Endodermal cell (in vitro differentiated cells): ENCODE measurements around the gene ZNF23. TPM values are rescaled to one million over a fixed set of nuclear protein-coding genes. Genes with fewer than 3 reads are reported as not detected.

Experiments
- DNase-seq: peaks from one replicate; pipeline ENCODE4 v3.0.0-alpha.2; 2017
- H3K27ac ChIP-seq: 2 replicates; pipeline ENCODE4 v1.5.1; 2013; ENCODE audit warnings: mild to moderate bottlenecking, low read depth, low read length, moderate library complexity
- H3K27me3 ChIP-seq: 2 replicates; pipeline ENCODE4 v1.6.1; 2013; ENCODE audit warnings: mild to moderate bottlenecking, low read length, moderate library complexity; ENCODE audit not compliant: insufficient read depth, control insufficient read depth, poor library complexity, severe bottlenecking
- H3K36me3 ChIP-seq: 2 replicates; pipeline ENCODE4 v1.7.0; 2013; ENCODE audit warnings: mild to moderate bottlenecking, low read length, moderate library complexity; ENCODE audit not compliant: control insufficient read depth, insufficient read depth
- H3K4me1 ChIP-seq: one replicate; pipeline ENCODE4 v1.7.0; 2013; ENCODE audit warnings: low read length; ENCODE audit not compliant: control insufficient read depth, insufficient read depth
- H3K4me3 ChIP-seq: 2 replicates; pipeline ENCODE4 v1.5.1; 2013; ENCODE audit warnings: mild to moderate bottlenecking, low read length, moderate library complexity
- H3K9ac ChIP-seq: 2 replicates; pipeline ENCODE4 v1.6.1; 2013; ENCODE audit warnings: mild to moderate bottlenecking, low read length, moderate library complexity; ENCODE audit not compliant: poor library complexity, severe bottlenecking; ENCODE audit errors: extremely low read depth
- H3K9me3 ChIP-seq: 2 replicates; pipeline ENCODE4 v1.6.1; 2013; ENCODE audit warnings: mild to moderate bottlenecking, low read length, moderate library complexity; ENCODE audit not compliant: control insufficient read depth
- H3K27ac Mint-ChIP-seq: 2 replicates; pipeline ENCODE4 v1.8.0; 2020; ENCODE audit warnings: mixed read lengths
- H3K27me3 Mint-ChIP-seq: 2 replicates; pipeline ENCODE4 v1.8.0; 2021; ENCODE audit warnings: mild to moderate bottlenecking, mixed read lengths; ENCODE audit not compliant: insufficient read depth
- H3K36me3 Mint-ChIP-seq: 2 replicates; pipeline ENCODE4 v1.8.0; 2020; ENCODE audit warnings: low read depth, mixed read lengths
- H3K4me1 Mint-ChIP-seq: 2 replicates; pipeline ENCODE4 v1.8.0; 2020; ENCODE audit warnings: mixed read lengths
- H3K4me3 Mint-ChIP-seq: 2 replicates; pipeline ENCODE4 v1.8.0; 2020; ENCODE audit warnings: mild to moderate bottlenecking, moderate library complexity, mixed read lengths
- H3K9me3 Mint-ChIP-seq: 2 replicates; pipeline ENCODE4 v1.8.0; 2020; ENCODE audit warnings: mild to moderate bottlenecking, mixed read lengths
- WGBS, 2 experiments: methylation state at CpG; one replicate each; pipeline versions ENCODE4 v1.1.5 to v1.1.7; 2013; ENCODE audit warnings: missing lambda C conversion rate in 2 of 2, mixed read lengths in 1 of 2; ENCODE audit not compliant: insufficient coverage in 1 of 2, insufficient read length in 1 of 2; 5-methylcytosine and 5-hydroxymethylcytosine counted together
- total RNA-seq, 2 donors: library from RNA; stranded (reverse); fragmentation: NEBNext Ultra II Directional in 1 of 2; extraction: Animal tissue kit (Norgen Biotek cat#: 25700) in 1 of 2; gene quantifications; 2 replicates in 1 of 2; 3 replicates in 1 of 2; pipeline ENCODE4 v1.2.1, GENCODE V29; 2021
- TF ChIP-seq, protein P1 (sequence below): fragments of 200-600 bp; sonication (generic); conservative IDR thresholded peaks from 2 replicates; pipeline ENCODE4 v1.5.0; 2021; ENCODE audit warnings: antibody characterized with exemption, mild to moderate bottlenecking

ZNF23 gene
- total RNA-seq, 2 donors from 2014 or later, result 9.4 to 13.6 TPM

DNA sequence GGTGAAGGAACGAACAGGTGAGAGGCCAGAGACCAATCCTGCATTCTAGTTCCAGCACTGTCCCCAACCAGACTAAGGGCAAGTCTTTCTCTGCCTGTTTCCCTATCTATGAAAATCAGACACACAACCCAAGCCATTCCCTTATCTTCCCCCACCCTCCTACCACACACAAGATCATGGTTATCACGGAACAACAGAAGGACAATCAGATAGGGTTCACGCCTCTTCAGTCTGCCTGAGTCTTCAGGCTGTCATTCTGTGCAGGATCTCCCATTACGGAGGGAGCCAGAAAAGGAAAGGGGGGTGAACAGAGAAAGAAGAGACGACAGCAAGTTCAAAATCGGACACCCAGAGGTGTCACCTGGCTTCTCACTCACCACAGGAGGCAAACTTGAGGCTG lies 31.3 kb downstream of the ZNF23 start:
- Mint-ChIP-seq H3K27ac (no peak overlapping the region), H3K36me3 (no peaks in the 10 kb centered on the region), H3K27me3 (peaks cover 44% of the 10 kb centered on the region), H3K4me1 (peaks cover 10% of the 10 kb centered on the region), H3K4me3 (no peak overlapping the region), H3K9me3 (no peaks in the 10 kb centered on the region)
- TF ChIP-seq, protein P1, sequence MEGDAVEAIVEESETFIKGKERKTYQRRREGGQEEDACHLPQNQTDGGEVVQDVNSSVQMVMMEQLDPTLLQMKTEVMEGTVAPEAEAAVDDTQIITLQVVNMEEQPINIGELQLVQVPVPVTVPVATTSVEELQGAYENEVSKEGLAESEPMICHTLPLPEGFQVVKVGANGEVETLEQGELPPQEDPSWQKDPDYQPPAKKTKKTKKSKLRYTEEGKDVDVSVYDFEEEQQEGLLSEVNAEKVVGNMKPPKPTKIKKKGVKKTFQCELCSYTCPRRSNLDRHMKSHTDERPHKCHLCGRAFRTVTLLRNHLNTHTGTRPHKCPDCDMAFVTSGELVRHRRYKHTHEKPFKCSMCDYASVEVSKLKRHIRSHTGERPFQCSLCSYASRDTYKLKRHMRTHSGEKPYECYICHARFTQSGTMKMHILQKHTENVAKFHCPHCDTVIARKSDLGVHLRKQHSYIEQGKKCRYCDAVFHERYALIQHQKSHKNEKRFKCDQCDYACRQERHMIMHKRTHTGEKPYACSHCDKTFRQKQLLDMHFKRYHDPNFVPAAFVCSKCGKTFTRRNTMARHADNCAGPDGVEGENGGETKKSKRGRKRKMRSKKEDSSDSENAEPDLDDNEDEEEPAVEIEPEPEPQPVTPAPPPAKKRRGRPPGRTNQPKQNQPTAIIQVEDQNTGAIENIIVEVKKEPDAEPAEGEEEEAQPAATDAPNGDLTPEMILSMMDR, result no peak
- H3K27ac ChIP-seq, result no peak overlapping the region
- H3K9me3 ChIP-seq, result no peaks in the 10 kb centered on the region
- H3K4me1 ChIP-seq, result peaks cover 15% of the 10 kb centered on the region
- no peak overlapping the region for H3K9ac ChIP-seq
- DNase-seq, result no peak
- 67 to 82% methylated on average over 6 of the region's 6 CpGs for WGBS, 2 experiments
- H3K4me3 ChIP-seq, result peak overlapping the region; percentile 17
- H3K36me3 ChIP-seq, result no peaks in the 10 kb centered on the region
- peaks cover 8% of the 10 kb centered on the region for H3K27me3 ChIP-seq

DNA sequence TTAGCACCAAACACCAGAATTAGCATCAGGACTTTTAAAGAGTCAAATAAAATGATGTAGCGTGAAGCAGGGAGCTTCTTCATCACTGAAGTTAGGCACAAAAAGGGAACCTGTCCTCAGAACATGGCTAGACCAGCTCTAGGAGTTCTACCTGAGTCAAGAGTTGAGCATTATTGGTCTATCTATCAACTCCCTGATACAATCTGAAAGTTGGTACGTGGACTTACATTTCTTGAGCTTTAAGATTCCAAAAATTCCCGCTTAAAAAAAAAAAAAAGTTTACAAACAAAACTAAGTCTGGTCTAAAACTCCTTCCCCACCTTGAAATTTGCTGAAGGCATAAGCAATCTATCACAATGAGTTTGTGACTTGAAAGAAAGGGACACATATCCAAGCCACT lies 32.5 kb downstream of the ZNF23 start:
- Histone ChIP-seq H3K9ac (no peak overlapping the region), H3K27ac (no peak overlapping the region), H3K4me3 (no peak overlapping the region), H3K27me3 (peaks cover 18% of the 10 kb centered on the region), H3K36me3 (no peaks in the 10 kb centered on the region), H3K4me1 (peaks cover 15% of the 10 kb centered on the region), H3K9me3 (no peaks in the 10 kb centered on the region)
- no peak overlapping the region for H3K27ac Mint-ChIP-seq
- TF ChIP-seq, protein P1, result no peak
- no peak overlapping the region for H3K4me3 Mint-ChIP-seq
- H3K36me3 Mint-ChIP-seq, result no peaks in the 10 kb centered on the region
- peaks cover 10% of the 10 kb centered on the region for H3K4me1 Mint-ChIP-seq
- no peak for DNase-seq
- peaks cover 56% of the 10 kb centered on the region for H3K27me3 Mint-ChIP-seq
- H3K9me3 Mint-ChIP-seq, result no peaks in the 10 kb centered on the region
- WGBS, 2 experiments, result 93 to 95% methylated on average over 3 of the region's 3 CpGs

DNA sequence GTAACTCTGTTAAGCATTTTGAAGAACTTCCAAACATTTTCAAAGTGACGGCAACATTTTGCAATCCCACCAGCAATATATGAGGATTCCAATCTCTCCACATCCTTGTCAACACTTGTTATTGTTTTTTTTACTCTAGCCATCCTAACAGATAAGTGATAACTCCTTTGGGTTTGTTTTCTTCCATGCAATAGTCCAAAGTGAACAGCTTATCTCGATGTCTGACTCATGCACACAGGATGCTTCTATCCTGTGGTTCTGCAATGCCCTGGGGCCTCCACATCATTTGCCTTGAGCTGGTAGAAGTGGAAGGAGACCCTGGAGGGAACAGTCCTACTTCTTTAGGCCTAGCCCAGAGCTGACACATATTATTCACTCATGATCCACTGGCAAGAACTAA lies 33.2 kb downstream of the ZNF23 start:
- Mint-ChIP-seq H3K4me1 (peaks cover 10% of the 10 kb centered on the region), H3K36me3 (no peaks in the 10 kb centered on the region), H3K4me3 (no peak overlapping the region), H3K27ac (no peak overlapping the region), H3K9me3 (no peaks in the 10 kb centered on the region), H3K27me3 (peaks cover 62% of the 10 kb centered on the region)
- 88 to 95% methylated on average over 2 of the region's 2 CpGs for WGBS, 2 experiments
- Histone ChIP-seq H3K4me1 (peaks cover 15% of the 10 kb centered on the region), H3K27ac (no peak overlapping the region), H3K36me3 (no peaks in the 10 kb centered on the region), H3K27me3 (peaks cover 20% of the 10 kb centered on the region), H3K9me3 (no peaks in the 10 kb centered on the region), H3K9ac (no peak overlapping the region), H3K4me3 (no peak overlapping the region)
- DNase-seq, result no peak
- TF ChIP-seq, protein P1, result no peak
